HG02943 (cell line): ENCODE results near the gene HCN1.
"Not testable (repeated sequence)": the region's sequence is repeated elsewhere in the genome, so short reads cannot be mapped to it uniquely, and the experiment has no call there.

Experiments used
- ATAC-seq: cut with Tn5 transposase; IDR thresholded peaks from one replicate; pipeline ENCODE4 v1.9.1; 2021; ENCODE audit warnings: mild to moderate bottlenecking, low read depth, moderate library complexity; ENCODE audit not compliant: unreplicated experiment

Gene HCN1

DNA sequence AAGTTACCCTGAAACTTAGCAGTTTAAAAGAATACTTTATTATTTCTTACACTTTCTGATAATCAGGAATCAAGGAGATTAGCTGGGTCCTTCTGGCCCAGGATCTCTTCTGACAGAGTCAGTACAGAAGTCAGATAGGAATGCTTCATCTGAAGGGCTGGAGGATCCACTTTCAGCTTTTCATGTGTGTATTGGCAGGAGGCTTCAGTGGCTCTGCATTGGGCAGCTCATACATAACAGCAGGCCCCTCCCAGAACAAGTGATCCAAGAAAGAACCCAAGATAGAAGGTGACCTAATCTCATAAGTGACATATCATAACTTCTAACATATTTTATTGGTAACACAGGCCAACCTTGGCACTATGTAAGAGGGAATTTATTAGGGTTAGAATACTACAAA, 258.4 kb downstream of the HCN1 start:
- ATAC-seq: no peak

GRCh38 chr5:45417285-45417998, 278.7 kb downstream of the HCN1 start:
- no peak for ATAC-seq

GRCh38 chr5:45414620-45415573, 281.3 kb downstream of the HCN1 start:
- no peak for ATAC-seq

GRCh38 chr5:45411971-45412612, 284.1 kb downstream of the HCN1 start:
- no peak for ATAC-seq

GRCh38 chr5:45410304-45410995, 285.7 kb downstream of the HCN1 start:
- no peak for ATAC-seq

GRCh38 chr5:45408067-45408466, 288.1 kb downstream of the HCN1 start:
- no peak for ATAC-seq

DNA sequence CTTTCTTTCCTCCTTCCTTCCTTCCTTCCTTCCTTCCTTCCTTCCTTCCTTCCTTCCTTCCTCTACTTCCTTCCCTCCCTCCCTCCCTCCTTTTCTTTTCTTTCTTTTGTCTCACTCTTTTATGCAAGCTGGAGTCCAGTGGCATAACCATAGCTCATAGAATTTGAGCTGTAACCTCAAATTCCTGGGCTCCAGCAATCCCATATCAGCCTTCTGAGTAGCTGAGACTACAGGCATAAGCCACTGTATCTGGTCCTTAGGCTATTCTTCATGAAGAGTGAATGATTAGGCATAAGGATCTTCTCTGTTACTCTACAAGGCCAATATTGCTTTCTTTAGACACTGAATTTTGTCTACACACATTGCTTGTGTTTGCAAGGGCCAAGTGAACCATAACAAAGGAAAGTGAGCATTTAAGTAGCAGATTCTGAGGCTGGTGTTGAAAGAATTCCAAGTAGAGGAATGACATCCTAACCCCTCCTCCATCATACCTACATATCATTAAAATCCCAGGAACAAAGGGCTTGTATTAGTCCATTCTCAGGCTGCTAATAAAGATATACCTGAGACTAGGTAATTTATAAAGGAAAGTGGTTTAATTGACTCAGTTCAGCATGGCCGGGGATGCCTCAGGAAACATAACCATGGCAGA, 293.2 kb downstream of the HCN1 start:
- no peak for ATAC-seq

GRCh38 chr5:45399041-45399440, 297.1 kb downstream of the HCN1 start:
- ATAC-seq: no peak

- no peak for ATAC-seq
Observed at GRCh38 chr5:45385321-45386058, 310.7 kb downstream of the HCN1 start.

DNA sequence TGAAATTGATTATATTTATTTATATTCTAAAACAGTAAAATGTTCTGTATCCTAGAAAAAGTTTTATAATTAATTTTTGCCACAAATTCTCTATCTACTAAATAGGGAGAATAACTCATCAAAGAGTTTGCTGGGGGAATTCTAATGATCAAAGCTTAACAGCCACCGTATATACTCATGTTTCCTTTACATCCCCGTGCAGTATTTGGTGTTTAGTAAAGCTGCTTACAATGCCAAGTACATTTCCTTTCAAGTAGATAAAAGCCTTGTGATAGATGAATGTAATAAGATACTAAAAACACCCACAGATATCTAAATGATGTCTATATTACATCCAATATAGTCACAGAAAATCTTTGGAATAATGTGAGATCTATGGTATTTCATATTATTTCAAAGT, 312.2 kb downstream of the HCN1 start:
- no peak for ATAC-seq

GRCh38 chr5:45382583-45382982, 313.6 kb downstream of the HCN1 start:
- ATAC-seq: no peak

- no peak for ATAC-seq
Observed at GRCh38 chr5:45376417-45376816, 319.8 kb downstream of the HCN1 start.

DNA sequence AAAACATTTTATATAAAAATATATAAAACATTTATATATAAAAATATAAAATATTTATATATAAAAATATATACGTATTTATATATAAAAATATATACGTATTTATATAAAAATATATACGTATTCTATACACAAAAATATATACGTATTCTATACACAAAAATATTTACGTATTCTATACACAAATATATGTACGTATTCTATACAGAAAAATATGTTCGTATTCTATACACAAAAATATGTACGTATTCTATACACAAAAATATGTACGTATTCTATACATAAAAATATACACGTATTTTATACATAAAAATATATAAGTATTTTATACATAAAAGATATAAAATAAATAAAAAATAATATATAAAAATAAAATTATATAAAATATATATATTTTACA, 323.6 kb downstream of the HCN1 start:
- ATAC-seq: no peak

DNA sequence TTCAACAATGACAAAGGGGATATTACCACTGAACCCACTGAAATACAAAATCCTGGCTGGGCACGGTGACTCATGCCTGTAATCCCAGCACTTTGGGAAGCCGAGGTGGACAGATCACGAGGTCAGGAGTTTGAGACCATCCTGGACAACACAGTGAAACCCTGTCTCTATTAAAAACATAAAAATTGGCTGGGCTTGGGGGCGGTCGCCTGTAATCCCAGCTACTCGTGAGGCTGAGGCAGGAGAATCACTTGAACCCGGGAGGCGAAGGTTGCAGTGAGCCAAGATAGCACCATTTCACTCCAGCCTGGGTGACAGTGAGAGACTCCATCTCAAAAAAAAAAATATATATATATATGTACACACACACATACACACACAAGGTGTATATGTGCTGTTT, 324.8 kb downstream of the HCN1 start:
- not testable (repeated sequence) for ATAC-seq

DNA sequence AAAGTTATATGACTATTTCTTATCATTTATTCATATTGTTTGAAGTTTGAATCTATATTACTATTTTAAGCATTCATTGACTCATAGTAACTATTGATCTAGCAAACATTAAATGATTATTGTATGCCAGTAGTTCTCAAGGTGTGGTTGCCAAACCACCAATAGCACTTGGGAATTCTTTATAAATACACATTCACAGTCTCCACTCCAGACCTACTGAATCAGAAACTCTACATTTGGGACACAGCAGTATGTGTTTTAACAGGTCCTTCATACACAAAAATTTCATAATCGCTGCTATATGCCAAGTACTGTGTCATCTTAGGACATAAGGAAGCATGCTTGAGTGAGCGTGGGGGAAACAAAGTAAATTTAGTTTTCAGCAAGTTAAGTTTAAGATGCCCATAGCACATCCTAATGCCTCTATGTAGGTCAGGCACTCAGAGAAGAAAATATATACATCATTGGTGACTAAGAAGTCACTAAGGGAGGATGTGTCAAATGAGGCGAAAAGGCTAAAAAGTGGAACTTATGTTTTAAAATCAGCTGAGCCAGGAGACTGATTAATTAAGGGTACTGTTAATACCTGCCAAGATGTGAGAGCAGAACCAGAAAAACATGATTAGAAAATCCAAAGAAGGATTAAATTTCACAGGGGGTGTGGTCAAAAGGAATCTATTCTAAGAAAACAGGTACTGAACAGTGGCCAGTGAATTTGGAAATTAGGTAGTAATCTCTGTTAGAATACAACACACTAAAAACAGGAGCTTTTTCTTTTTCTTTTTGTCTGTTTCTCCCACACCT, 340.8 kb downstream of the HCN1 start:
- no peak for ATAC-seq

DNA sequence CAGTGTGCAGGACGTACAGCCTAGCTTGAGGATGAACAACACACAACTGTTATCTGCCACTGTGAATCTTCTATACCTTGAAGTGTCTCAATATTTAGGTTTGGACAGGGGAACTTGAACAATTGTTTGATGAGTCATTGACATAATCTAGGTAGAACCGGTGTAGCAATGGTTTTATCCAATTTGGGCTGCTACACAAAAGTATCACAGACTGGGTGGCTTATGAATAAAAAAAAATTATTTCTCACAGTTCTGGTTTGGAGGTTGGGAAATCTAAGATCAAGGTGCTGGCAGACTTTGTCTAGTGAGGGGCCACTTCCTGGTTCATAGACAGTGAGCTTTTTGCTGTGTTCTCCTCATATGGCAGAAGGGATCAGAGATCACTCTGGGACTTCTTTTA, 359.7 kb downstream of the HCN1 start:
- no peak for ATAC-seq

DNA sequence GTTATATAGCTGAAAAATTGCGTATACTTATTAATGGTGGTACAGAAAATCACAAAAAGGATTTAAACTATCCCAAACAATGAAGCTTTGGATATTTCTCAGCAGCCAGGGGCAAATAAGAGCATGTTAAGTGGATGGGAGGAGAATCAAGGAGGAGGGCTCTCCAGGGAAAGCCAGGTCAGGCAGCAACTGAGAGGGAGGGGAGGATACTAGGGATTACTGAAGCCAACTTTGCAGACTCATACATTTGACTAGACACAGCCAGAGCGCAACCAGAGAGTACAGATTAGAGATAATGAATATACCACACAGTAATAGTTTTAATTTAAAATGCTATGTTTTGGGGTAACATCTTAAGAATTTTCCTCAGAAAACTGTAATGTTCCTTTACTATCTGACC, 360.2 kb downstream of the HCN1 start:
- no peak for ATAC-seq

DNA sequence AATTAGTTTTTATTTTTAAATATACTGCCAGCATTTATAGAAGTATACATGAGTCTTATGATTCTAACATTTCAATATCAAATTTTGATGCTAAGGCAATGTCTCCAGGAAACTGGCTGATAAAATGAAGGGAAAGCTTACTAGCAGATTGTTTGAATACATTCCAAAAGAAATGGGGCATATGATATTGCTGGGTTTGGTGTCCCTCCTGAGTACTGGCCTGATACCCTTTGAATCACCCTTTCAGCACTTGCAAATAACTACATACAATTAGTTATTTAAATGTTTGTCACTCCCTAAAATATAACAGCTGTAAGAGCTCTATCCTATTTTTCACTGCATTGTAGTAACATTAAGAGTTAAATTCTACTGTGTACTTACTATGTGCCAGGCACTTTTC, 360.8 kb downstream of the HCN1 start:
- ATAC-seq: no peak

DNA sequence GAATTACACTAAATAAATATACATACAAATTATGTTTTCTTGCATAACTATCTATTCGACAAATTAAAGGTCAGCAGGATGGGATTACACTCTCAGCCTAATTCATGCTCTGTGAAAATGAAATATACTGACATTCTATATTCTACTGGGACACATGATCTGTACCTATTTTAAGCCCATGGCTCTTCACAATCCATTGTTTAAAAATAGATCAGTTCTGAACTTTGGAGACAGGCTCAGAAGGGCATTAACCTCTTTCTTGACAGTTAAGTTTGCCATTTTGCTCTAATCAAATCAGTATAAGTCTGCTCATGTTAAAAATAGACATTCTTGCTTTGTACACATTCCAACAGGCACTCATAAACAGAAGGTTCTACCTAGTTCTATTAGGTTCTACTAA, 361.2 kb downstream of the HCN1 start:
- no peak for ATAC-seq
